DMS 273 treated with DMSO at 0.1 percent for 48 hours (cell line): ENCODE results near the gene RRP1B.

Experiments used
- DNase-seq: peaks from one replicate; lab custom pipeline; 2025; lab: John Stamatoyannopoulos, UW

RRP1B gene

DNA sequence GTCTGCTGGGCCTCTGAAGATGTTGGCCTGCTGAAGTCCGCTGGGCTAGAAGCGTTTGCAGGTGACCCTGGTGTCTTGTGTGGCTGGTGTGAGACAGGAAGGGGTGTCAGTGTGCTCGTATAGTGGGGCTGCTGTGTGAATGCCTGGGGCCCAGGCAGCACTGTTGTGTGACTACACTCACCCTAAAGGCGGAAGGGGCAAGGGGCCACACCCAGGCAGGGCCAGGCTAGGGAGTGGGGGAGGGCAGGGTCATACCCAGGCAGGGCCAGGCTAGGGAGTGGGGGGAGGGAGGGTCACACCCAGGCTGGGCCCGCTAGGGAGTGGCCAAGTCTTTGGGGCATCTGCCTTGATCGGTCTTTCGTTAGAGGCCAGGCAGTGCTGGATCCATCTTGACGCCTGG is 84.6 kb downstream of the RRP1B start:
- DNase-seq: no peak

DNA sequence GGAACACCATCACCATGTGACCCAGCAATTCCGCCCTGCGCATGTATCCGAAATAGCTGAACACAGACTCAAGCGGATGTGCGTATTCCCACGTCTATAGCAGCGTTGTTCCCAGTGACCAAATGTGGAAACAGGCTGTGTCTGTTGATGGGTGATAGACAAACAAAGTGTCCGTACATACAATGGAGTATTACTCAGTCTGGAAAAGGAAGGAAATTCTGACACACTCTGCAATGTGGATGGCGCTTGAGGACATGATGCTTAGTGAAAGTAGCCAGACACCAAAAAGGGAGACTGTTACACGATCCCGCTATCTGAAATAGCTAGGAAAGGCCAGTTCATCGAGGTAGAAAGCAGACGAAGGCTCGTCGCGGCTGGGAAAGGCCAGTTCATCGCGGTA is 85.4 kb downstream of the RRP1B start:
- DNase-seq: no peak
